ENCODE measurements around the gene B4GALNT4. TPM values are rescaled to one million over a fixed set of nuclear protein-coding genes. Genes with fewer than 3 reads are reported as not detected.
A peak's percentile ranks its signal among the peaks of the same experiment; 100 is the strongest.

The B4GALNT4 gene
- total RNA-seq, 6 experiments from 2014 or later, result 6.4 to 12.1 (median 8.4) TPM

DNA sequence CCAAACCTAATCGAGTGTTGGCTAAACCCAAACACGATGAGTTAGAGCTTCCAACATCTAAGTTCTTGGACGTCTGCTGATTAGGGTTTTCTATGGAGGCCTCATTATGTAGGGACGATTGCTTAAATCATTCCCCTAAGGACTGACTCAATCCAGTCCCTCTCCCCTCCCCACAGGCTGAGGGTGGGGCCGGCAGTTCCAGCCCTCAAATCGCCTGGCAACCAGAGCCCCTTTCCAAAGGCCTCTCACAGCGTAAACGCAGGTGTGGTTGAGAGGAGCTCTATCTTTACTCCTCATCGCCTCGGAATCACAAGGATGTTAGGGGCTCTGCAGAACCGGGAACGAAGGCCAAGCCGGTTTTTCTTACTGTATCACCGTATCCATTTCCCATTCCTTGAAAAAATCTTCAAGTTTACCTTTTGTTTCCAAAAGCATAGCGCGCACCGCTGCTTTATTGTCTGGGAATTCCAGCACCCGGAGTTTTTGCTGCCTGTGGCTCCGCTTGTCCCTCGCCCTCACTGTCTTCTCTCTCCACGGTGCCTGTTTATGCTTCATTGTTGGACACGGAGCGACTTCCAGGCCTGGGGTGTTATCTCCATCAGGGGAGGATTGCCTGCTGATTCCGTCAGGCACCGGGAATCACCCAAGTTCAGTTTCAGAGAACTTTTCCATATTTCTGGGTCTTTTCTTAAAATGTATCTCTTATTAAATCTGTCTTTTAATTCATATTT, 34.9 kb upstream of the B4GALNT4 start:
- DNase-seq, result no peak
- no peak overlapping the region for H3K27ac Mint-ChIP-seq

DNA sequence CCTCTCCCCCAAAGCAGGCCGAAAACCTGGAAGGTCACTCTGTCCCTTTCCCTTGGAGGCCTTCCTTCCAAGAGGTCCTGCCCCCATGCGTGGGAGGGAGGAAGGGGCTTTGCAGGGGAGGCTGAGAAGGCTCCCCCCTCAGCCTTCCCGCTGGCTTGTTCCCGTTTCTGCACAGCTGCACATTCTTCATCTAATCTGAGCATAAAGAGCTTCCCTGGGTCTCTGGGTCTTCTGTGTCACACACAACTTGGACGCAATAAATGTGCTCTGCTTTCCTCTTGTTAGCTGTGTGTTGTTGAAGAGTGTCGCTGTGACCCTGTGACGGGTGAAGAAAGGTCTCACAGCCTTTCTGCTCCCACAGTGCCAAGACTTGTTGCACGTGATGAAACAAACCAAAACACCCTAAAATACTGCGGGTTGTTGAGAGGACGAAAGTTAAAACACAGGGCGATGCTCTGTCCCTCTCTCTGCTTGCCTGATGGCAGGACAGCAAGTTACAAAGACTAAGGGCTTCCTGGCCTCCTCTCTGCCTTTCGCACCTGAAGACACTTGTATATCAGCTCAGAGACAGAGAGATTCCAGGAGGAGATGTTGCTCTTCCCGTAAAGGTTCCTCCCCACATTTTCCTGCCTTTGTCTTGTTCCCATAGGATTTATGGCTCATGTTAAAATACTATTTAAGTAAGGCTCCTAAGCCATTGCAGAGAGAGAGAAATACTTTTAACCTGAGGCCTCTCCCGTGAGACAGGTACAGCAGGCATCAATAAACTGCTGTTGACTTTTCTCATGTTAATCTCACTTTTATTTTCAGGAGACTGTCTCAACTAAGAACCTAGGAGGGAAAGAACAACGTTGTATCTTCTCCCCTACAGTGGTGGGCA, 33.3 kb upstream of the B4GALNT4 start:
- Mint-ChIP-seq H3K27me3 (ENCODE audit: insufficient read depth) (peaks cover 2% of the 10 kb centered on the region), H3K36me3 (ENCODE audit: low read depth) (no peaks in the 10 kb centered on the region), H3K9me3 (no peaks in the 10 kb centered on the region), H3K4me3 (peak overlapping the region; percentile 40; the same call in 1 of the 2 replicates), H3K27ac (peak overlapping the region; percentile 61), H3K4me1 (ENCODE audit: low read depth) (peaks cover 14% of the 10 kb centered on the region)
- no peak for DNase-seq
- TF ChIP-seq CTCF (IDR thresholded peaks at IDR 0.05), result no peak

More for the DNA sequence above, 34.9 kb upstream of the B4GALNT4 start:
- Mint-ChIP-seq H3K36me3 (ENCODE audit: low read depth) (no peaks in the 10 kb centered on the region), H3K4me3 (no peak overlapping the region), H3K4me1 (ENCODE audit: low read depth) (peaks cover 14% of the 10 kb centered on the region), H3K9me3 (no peaks in the 10 kb centered on the region), H3K27me3 (ENCODE audit: insufficient read depth) (peaks cover 2% of the 10 kb centered on the region)
- TF ChIP-seq CTCF (IDR thresholded peaks at IDR 0.05), result no peak

- TF ChIP-seq CTCF (IDR thresholded peaks at IDR 0.05), result no peak
- peaks cover 2% of the 10 kb centered on the region for H3K27me3 Mint-ChIP-seq (ENCODE audit: insufficient read depth)
- H3K9me3 Mint-ChIP-seq, result no peaks in the 10 kb centered on the region
- no peaks in the 10 kb centered on the region for H3K36me3 Mint-ChIP-seq (ENCODE audit: low read depth)
- no peak overlapping the region for H3K27ac Mint-ChIP-seq
- H3K4me1 Mint-ChIP-seq (ENCODE audit: low read depth), result peaks cover 14% of the 10 kb centered on the region
- DNase-seq, result no peak
- no peak overlapping the region for H3K4me3 Mint-ChIP-seq
Measured at GRCh38 chr11:336659-337198, 32.6 kb upstream of the B4GALNT4 start.

DNA sequence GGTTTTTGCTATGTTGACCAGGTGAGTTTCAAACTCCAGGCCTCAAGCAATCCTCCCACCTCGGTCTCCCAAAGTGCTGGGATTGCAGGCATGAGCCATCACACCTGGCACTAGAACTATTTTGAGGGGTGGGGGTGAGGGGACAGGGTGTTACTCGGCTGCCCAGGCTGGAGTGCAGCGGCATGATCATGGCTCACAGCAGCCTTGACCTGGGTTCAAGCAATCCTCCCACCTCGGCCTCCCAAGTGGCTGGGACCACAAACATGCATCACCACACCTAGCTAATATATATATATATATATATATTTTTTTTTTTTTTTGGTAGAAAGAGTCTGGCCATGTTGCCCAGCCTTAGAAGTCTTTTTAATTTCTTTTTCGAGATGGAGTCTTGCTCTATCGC, 31.6 kb upstream of the B4GALNT4 start:
- Mint-ChIP-seq H3K27ac (no peak overlapping the region), H3K4me3 (no peak overlapping the region), H3K36me3 (ENCODE audit: low read depth) (no peaks in the 10 kb centered on the region), H3K4me1 (ENCODE audit: low read depth) (peaks cover 14% of the 10 kb centered on the region), H3K9me3 (no peaks in the 10 kb centered on the region), H3K27me3 (ENCODE audit: insufficient read depth) (peaks cover 2% of the 10 kb centered on the region)
- no peak for TF ChIP-seq CTCF (IDR thresholded peaks at IDR 0.05)
- no peak for DNase-seq

- no peak overlapping the region for H3K4me3 Mint-ChIP-seq
- no peaks in the 10 kb centered on the region for H3K36me3 Mint-ChIP-seq (ENCODE audit: low read depth)
- H3K27me3 Mint-ChIP-seq (ENCODE audit: insufficient read depth), result no peaks in the 10 kb centered on the region; the same call in 1 of the 2 replicates
- no peak for DNase-seq
- no peaks in the 10 kb centered on the region for H3K9me3 Mint-ChIP-seq
- no peak overlapping the region for H3K27ac Mint-ChIP-seq
- no peak for TF ChIP-seq CTCF (IDR thresholded peaks at IDR 0.05)
- peaks cover 14% of the 10 kb centered on the region for H3K4me1 Mint-ChIP-seq (ENCODE audit: low read depth)
Measured at GRCh38 chr11:339963-340362, 29.3 kb upstream of the B4GALNT4 start.

Data from HFFc6 (cell line).